ACHN (cell line): ENCODE measurements around the gene ITGB7.
"Not testable (repeated sequence)": the region's sequence is repeated elsewhere in the genome, so short reads cannot be mapped to it uniquely, and the experiment has no call there.

Experiments used
- DNase-seq: peaks from one replicate; pipeline ENCODE4 v3.0.0-alpha.2; 2015
- in situ Hi-C: cut with HindIII; loops from 2 replicates; pipeline ENCODE4 v1.10.0; 2017; ENCODE audit warnings: low sequenced_read_pairs, low pct_ligation_motif_present, low pct_unique_long_range_greater_than_20kb

ITGB7 gene

GRCh38 chr12:53219292-53219955 is 12.4 kb upstream of the ITGB7 start:
- in situ Hi-C loops, result no loop called here
- DNase-seq, result no peak

- in situ Hi-C loops, result no loop called here
- no peak for DNase-seq
Measured at GRCh38 chr12:53218551-53219291, 11.7 kb upstream of the ITGB7 start.

GRCh38 chr12:53217931-53218307 is 10.9 kb upstream of the ITGB7 start:
- DNase-seq, result no peak

GRCh38 chr12:53217051-53217930 is 10.2 kb upstream of the ITGB7 start:
- in situ Hi-C loops, result no loop called here
- DNase-seq, result no peak

More at GRCh38 chr12:53217931-53218307, 10.9 kb upstream of the ITGB7 start:
- in situ Hi-C loops, result no loop called here

GRCh38 chr12:53215497-53215896 is 8.4 kb upstream of the ITGB7 start:
- in situ Hi-C loops, result no loop called here
- DNase-seq, result no peak

GRCh38 chr12:53214687-53215455 is 7.8 kb upstream of the ITGB7 start:
- DNase-seq, result no peak
- in situ Hi-C loops, result no loop called here

GRCh38 chr12:53214221-53214620 is 7.2 kb upstream of the ITGB7 start:
- in situ Hi-C loops, result no loop called here
- no peak for DNase-seq

- in situ Hi-C loops, result no loop called here
Measured at GRCh38 chr12:53213348-53213747, 6.3 kb upstream of the ITGB7 start.

GRCh38 chr12:53212931-53213330 is 5.9 kb upstream of the ITGB7 start:
- in situ Hi-C loops, result no loop called here

More at GRCh38 chr12:53213348-53213747, 6.3 kb upstream of the ITGB7 start:
- DNase-seq, result peak; percentile 83

GRCh38 chr12:53211476-53212381 is 4.7 kb upstream of the ITGB7 start:
- peak; percentile 32 for DNase-seq
- in situ Hi-C loops, result no loop called here

More at GRCh38 chr12:53212931-53213330, 5.9 kb upstream of the ITGB7 start:
- no peak for DNase-seq

GRCh38 chr12:53210843-53211242 is 3.8 kb upstream of the ITGB7 start:
- DNase-seq, result no peak
- in situ Hi-C loops, result no loop called here

- DNase-seq, result no peak
- in situ Hi-C loops, result no loop called here
Measured at GRCh38 chr12:53208877-53209463, 1.9 kb upstream of the ITGB7 start.

- DNase-seq, result no peak
- in situ Hi-C loops, result no loop called here
Measured at GRCh38 chr12:53208435-53208834, 1.4 kb upstream of the ITGB7 start.

GRCh38 chr12:53205747-53206419 is 1.2 kb downstream of the ITGB7 start:
- DNase-seq, result peak; percentile 86
- in situ Hi-C loops, result no loop called here

- in situ Hi-C loops, result no loop called here
- no peak for DNase-seq
Measured at GRCh38 chr12:53204351-53204750, 2.7 kb downstream of the ITGB7 start.

- in situ Hi-C loops, DNase-seq: not testable (repeated sequence)
Measured at GRCh38 chr12:53202316-53202715, 4.7 kb downstream of the ITGB7 start.

- in situ Hi-C loops, result no loop called here
- DNase-seq, result no peak
Measured at GRCh38 chr12:53201639-53202038, 5.4 kb downstream of the ITGB7 start.
